ENCODE data around the gene GSG1L. TPM values are rescaled to one million over a fixed set of nuclear protein-coding genes. Genes with fewer than 3 reads are reported as not detected.

Gene GSG1L
- total and polyA plus RNA-seq, 2 experiments from 2014 or later, result not detected

DNA sequence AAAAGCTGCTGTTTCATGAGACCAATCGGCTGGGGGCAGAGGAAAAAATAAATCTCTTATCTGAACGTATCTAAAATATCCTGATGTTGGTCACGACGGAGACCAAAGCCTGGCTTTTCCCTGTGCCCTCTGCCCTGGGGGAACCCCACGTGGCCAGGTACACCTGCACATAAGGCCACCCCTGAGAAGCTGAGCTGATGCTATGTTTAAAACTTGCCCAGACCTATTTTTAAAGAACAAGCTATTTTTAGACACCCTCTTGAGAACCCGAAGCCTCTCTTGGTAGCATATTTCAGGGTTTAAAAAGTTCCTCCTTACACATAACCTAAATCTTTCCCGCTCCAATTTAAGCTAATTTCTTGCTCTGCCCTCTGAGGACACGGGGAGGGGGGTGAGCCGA lies 210.4 kb downstream of the GSG1L start:
- no peaks in the 10 kb centered on the region for H3K79me2 ChIP-seq
- no peak overlapping the region for H3K4me3 ChIP-seq
- no peak overlapping the region for H3K4me2 ChIP-seq
- H3K9me3 ChIP-seq (ENCODE audit: low read depth), result no peaks in the 10 kb centered on the region
- WGBS (ENCODE audit: low lambda C conversion rate, missing lambda C conversion rate), result 77% methylated on average over 9 of the region's 9 CpGs
- H3K27ac ChIP-seq, result no peak overlapping the region
- no peaks in the 10 kb centered on the region for H4K20me1 ChIP-seq (ENCODE audit: insufficient read depth, poor library complexity, severe bottlenecking)
- no peaks in the 10 kb centered on the region for H3K36me3 ChIP-seq (replicated peaks; ENCODE audit: insufficient read depth, low read depth)
- no peak for DNase-seq (ENCODE audit: low spot score)
- no peak overlapping the region for H2AFZ ChIP-seq
- TF ChIP-seq EZH2 (IDR thresholded peaks at IDR 0.05; ENCODE audit: borderline replicate concordance) (no peak), EZH2phosphoT487 (IDR thresholded peaks at IDR 0.05; ENCODE audit: low read depth, severe bottlenecking, unreplicated experiment) (no peak)
- TF ChIP-seq, protein P1, sequence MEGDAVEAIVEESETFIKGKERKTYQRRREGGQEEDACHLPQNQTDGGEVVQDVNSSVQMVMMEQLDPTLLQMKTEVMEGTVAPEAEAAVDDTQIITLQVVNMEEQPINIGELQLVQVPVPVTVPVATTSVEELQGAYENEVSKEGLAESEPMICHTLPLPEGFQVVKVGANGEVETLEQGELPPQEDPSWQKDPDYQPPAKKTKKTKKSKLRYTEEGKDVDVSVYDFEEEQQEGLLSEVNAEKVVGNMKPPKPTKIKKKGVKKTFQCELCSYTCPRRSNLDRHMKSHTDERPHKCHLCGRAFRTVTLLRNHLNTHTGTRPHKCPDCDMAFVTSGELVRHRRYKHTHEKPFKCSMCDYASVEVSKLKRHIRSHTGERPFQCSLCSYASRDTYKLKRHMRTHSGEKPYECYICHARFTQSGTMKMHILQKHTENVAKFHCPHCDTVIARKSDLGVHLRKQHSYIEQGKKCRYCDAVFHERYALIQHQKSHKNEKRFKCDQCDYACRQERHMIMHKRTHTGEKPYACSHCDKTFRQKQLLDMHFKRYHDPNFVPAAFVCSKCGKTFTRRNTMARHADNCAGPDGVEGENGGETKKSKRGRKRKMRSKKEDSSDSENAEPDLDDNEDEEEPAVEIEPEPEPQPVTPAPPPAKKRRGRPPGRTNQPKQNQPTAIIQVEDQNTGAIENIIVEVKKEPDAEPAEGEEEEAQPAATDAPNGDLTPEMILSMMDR (IDR thresholded peaks at IDR 0.05; ENCODE audit: poor library complexity), result no peak
- H3K4me1 ChIP-seq (ENCODE audit: insufficient read depth), result no peaks in the 10 kb centered on the region
- peaks cover 4% of the 10 kb centered on the region for H3K27me3 ChIP-seq
- H3K9me2 ChIP-seq (replicated peaks; ENCODE audit: insufficient read depth), result no peaks in the 10 kb centered on the region

DNA sequence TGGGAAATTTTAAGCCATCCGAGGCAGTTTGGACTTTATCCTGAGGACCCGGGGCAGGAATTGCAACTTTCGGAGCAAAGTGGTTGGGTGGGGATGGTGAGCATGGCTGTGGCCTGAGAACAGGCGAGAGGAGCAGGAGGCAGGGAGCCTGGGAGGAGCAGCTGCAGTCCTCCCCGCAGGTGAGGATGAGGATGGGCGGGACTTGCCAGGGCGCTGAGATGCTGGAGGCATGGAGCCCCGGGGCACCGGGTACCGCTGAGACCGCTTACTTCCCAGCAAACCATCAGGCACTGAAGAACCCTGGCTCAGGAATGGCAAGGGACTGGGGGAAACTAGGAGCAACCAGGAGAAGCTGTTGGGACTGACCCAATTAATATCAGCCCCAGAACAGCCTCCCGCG lies 210.8 kb downstream of the GSG1L start:
- no peak for DNase-seq (ENCODE audit: low spot score)
- H3K27me3 ChIP-seq, result peaks cover 4% of the 10 kb centered on the region
- no peaks in the 10 kb centered on the region for H3K4me1 ChIP-seq (ENCODE audit: insufficient read depth)
- no peaks in the 10 kb centered on the region for H3K79me2 ChIP-seq
- no peaks in the 10 kb centered on the region for H3K9me2 ChIP-seq (replicated peaks; ENCODE audit: insufficient read depth)
- no peak overlapping the region for H3K27ac ChIP-seq
- no peaks in the 10 kb centered on the region for H3K36me3 ChIP-seq (replicated peaks; ENCODE audit: insufficient read depth, low read depth)
- no peaks in the 10 kb centered on the region for H3K9me3 ChIP-seq (ENCODE audit: low read depth)
- no peak overlapping the region for H3K4me2 ChIP-seq
- H3K4me3 ChIP-seq, result no peak overlapping the region
- H4K20me1 ChIP-seq (ENCODE audit: insufficient read depth, poor library complexity, severe bottlenecking), result no peaks in the 10 kb centered on the region
- no peak overlapping the region for H2AFZ ChIP-seq
- 83% methylated on average over 13 of the region's 13 CpGs for WGBS (ENCODE audit: low lambda C conversion rate, missing lambda C conversion rate)
- TF ChIP-seq, protein P1 (IDR thresholded peaks at IDR 0.05; ENCODE audit: poor library complexity), result no peak
- TF ChIP-seq EZH2 (IDR thresholded peaks at IDR 0.05; ENCODE audit: borderline replicate concordance), result no peak

DNA sequence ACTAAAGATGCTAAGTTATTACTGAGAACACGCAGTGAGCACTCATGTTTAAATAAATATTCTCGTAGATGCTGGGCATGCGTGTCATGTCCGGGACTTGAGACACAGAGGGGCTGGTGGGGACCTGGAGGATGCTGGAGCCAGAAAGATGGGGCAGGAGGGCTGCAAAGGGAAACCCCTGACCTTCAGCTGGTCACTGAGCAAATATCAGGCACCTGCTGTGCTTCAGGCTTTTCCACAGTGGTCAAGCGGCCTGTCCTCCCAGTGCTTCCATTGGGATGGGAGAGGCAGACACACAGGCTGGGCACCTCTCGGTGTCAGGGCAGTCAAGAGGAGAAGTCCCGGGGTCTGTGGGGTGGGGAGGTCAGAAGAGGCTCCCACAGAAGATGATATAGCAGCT lies 211.4 kb downstream of the GSG1L start:
- no peaks in the 10 kb centered on the region for H3K4me1 ChIP-seq (ENCODE audit: insufficient read depth)
- H3K27ac ChIP-seq, result no peak overlapping the region
- no peak overlapping the region for H3K4me2 ChIP-seq
- no peak for TF ChIP-seq EZH2phosphoT487 (IDR thresholded peaks at IDR 0.05; ENCODE audit: low read depth, severe bottlenecking, unreplicated experiment)
- TF ChIP-seq, protein P1 (IDR thresholded peaks at IDR 0.05; ENCODE audit: poor library complexity), result no peak
- TF ChIP-seq EZH2 (IDR thresholded peaks at IDR 0.05; ENCODE audit: borderline replicate concordance), result no peak
- WGBS (ENCODE audit: low lambda C conversion rate, missing lambda C conversion rate), result 93% methylated on average over 7 of the region's 7 CpGs
- H3K9me3 ChIP-seq (ENCODE audit: low read depth), result no peaks in the 10 kb centered on the region
- DNase-seq (ENCODE audit: low spot score), result no peak
- peaks cover 4% of the 10 kb centered on the region for H3K27me3 ChIP-seq
- no peaks in the 10 kb centered on the region for H3K79me2 ChIP-seq
- no peaks in the 10 kb centered on the region for H3K36me3 ChIP-seq (replicated peaks; ENCODE audit: insufficient read depth, low read depth)
- no peak overlapping the region for H2AFZ ChIP-seq
- H4K20me1 ChIP-seq (ENCODE audit: insufficient read depth, poor library complexity, severe bottlenecking), result no peaks in the 10 kb centered on the region
- no peak overlapping the region for H3K4me3 ChIP-seq
- H3K9me2 ChIP-seq (replicated peaks; ENCODE audit: insufficient read depth), result no peaks in the 10 kb centered on the region

GRCh38 chr16:27851586-27851985 lies 211.9 kb downstream of the GSG1L start:
- no peak overlapping the region for H3K27ac ChIP-seq
- peaks cover 4% of the 10 kb centered on the region for H3K27me3 ChIP-seq
- H3K4me1 ChIP-seq (ENCODE audit: insufficient read depth), result no peaks in the 10 kb centered on the region
- WGBS (ENCODE audit: low lambda C conversion rate, missing lambda C conversion rate), result 84% methylated on average over 9 of the region's 9 CpGs
- no peak overlapping the region for H3K4me2 ChIP-seq
- TF ChIP-seq EZH2phosphoT487 (IDR thresholded peaks at IDR 0.05; ENCODE audit: low read depth, severe bottlenecking, unreplicated experiment) (no peak), EZH2 (IDR thresholded peaks at IDR 0.05; ENCODE audit: borderline replicate concordance) (no peak)
- TF ChIP-seq, protein P1 (IDR thresholded peaks at IDR 0.05; ENCODE audit: poor library complexity), result no peak
- no peaks in the 10 kb centered on the region for H3K9me3 ChIP-seq (ENCODE audit: low read depth)
- H4K20me1 ChIP-seq (ENCODE audit: insufficient read depth, poor library complexity, severe bottlenecking), result no peaks in the 10 kb centered on the region
- H3K36me3 ChIP-seq (replicated peaks; ENCODE audit: insufficient read depth, low read depth), result no peaks in the 10 kb centered on the region
- no peaks in the 10 kb centered on the region for H3K79me2 ChIP-seq
- no peak overlapping the region for H2AFZ ChIP-seq
- H3K9me2 ChIP-seq (replicated peaks; ENCODE audit: insufficient read depth), result no peaks in the 10 kb centered on the region
- no peak for DNase-seq (ENCODE audit: low spot score)
- no peak overlapping the region for H3K4me3 ChIP-seq
